HG03108 (cell line): ENCODE measurements around the gene SNX25.

Experiments used
- ATAC-seq: cut with Tn5 transposase; IDR thresholded peaks from one replicate; pipeline ENCODE4 v1.9.1; 2021; ENCODE audit warnings: moderate library complexity; ENCODE audit not compliant: unreplicated experiment

The SNX25 gene

DNA sequence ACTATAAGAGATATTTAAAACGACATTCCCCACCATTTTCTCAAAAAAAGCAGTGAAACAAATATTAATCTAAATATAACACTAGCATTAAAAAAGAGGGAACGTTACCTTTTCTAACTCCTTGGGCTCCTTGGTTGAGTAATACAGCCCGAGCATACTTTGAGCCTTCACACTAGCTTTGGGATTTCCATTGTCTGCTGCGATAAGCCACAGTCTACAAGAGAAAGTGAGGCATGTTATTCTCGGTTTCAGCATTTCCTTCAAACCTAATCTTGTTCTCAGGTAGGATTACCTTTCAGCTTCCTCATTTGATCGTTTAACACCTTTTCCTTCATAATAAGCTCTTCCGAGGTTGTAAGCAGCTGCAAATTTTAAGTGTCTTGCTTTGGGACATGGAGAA, 164.6 kb downstream of the SNX25 start:
- ATAC-seq = no peak

DNA sequence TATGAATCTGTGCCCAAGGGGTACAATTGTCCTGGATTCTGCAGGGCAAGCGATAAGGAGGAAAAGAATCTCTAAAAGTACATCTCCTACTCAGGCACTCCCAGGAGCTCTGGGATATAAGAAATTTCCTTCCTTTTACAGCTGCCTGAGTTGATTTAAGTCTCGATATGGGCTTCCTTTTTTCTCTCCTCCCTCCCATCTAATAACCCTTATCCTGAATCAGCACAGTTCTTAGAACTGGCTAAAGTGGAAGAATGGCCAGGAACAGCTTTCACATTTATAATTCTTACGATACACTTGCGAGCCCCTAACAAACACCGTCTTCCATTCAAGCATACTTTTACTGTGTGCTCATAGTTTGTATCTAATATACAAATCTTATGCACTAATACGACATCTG, 165.2 kb downstream of the SNX25 start:
- ATAC-seq = no peak

DNA sequence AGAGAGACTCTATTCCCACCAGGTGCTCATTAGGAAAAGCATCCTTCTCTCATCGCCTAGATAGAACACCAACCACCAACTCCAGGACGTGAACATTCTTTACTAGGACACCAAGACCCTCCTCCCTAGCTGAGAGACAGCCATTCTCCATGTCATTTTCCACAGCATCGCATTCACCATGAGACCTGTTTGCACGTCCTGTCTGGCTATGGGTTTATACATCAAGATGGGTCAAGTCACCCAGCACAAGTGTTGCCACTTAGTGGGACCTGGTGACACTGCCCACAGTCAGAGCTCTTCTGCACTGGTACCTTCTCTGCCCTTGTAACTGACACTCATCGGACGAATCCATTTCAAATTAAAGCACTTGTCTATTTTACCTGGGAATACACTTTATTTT, 168.9 kb downstream of the SNX25 start:
- no peak for ATAC-seq

DNA sequence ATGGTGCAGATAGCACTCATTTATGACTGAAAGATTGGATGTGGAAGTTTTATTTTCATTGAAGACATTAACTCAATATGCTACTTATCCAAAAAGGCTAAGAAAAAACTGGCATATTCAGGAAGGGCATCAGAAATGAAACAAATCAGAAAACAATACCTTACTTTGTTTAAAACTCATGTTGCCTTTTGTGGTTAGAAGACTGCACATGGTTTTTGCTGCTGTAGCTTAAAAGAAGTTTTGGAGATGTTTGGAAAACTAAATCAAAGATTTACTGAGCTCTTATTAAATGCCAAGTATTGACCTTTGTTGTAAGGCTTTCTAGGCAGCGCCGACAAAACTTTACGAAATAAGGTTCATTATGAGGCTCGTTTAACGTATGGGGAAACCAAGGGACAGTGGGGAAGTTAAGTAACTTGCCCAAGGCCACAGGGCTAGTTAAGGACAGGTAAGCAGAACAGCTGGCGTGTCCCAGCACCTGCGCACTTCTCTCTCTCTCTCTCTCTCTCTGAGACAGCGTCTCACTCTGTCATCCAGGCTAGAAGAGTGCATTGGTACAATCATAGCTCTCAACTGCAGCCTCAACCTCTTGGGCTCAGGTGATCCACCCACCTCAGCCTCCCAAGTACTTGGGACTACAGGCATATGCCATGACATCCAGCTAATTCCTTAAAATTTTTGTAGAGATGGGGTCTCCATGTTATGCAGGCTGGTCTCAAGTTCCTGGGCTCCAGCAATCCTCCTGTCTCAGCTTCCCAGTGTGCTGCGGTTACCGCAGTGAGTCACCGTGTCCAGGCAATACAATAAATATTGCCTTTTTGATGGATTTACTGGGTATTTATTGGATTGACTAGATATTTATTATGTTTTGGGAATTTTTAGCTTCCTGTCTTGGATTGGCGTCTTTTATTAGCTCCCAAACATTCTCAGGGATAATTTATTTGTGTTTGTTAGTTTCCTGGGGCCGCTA, 170.2 kb downstream of the SNX25 start:
- ATAC-seq = no peak

DNA sequence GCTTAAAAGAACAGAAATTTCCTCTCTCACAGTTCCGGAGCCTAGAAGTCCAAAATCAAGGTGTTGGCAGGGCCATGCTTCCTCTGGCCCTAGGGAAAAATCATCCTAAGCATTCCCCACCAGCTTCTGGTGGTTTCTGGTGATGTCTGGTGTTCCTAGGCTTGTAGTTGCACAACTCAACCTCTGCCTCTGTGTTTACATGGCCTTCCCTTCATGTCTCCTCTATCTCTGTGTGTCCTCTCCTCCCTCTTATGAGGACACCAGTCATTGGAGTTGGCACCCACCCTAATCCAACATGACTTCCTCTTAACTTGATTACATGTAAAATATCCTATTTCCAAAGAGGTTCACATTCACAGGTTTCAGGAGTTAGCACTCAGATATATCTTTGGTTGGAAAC, 170.9 kb downstream of the SNX25 start:
- no peak for ATAC-seq

DNA sequence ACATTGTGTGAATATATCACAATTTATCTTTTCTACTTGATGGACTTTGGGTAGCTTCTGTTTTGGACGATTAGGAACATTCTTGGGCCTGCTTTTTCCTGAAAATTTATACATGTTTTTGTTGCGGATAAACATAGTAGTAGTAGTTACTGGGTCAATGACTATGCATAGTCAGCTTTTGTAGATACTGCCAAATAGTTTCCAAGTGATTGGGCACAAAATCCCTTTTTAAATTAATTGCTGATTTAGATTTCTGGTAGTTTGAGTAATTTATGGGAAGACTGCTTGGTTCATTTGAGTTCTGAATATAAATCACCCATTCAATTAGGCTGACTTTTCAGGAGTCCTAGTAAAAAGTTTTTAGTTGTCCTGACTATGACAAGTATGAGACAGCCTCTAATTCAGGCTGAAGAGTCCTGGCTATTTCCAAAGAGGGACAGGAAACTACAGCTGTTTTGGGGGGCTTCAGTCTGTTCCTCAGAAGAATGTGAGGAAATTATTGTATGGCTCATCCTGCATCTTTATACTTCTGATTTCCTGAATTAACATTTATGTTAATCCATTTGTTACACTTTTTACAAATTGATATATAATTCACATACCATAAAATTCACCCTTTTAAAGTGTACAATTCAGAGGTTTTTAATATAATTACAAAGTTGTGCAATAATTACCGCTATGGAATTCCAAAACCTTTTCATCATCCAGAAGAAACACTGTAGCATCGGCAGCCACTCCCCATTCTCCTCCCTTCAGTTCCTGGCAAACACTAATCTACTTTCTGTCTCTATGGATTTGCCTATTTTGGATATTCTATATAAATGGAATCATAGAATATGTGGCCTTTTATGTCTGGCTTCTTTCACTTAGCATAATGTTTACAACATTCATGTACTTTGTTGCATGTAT, 172.1 kb downstream of the SNX25 start:
- ATAC-seq = no peak

DNA sequence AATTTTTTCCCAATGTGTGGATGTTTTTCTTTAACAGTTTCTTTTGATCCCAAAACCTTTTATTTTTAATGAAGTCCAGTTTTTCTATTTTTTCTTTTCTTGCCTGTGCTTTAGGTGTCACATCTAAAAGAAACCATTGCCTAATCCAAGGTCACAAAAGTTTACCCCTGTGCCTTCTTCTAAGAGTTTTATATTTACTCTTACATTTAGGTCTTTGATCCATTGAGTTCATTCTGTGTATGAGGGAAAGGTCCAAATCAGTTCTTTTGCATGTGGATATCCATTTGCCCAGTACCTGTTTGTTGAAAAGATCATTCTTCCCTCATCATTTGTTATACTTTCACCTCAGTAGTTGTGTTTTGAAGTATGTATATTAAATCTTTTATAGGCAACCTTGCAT, 173.4 kb downstream of the SNX25 start:
- ATAC-seq = no peak

DNA sequence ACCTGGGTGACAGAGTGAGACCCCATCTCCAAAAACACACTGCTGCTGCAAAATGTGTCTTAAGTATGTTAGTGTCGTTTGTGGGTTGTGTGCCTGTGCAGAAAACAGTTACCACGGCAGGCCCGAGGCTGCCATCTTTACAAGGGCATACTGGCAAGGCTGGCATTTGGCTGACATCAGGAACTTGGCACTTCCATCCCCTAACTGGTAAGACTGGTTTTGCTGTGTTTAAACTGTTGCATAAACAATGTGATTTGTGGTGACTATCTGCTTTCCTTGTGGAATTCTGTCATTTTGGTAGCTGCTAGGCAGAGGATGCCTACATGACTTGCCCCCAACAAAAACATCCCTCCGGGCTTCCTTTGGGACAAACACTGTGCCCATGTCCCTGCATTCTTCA, 174.1 kb downstream of the SNX25 start:
- no peak for ATAC-seq

DNA sequence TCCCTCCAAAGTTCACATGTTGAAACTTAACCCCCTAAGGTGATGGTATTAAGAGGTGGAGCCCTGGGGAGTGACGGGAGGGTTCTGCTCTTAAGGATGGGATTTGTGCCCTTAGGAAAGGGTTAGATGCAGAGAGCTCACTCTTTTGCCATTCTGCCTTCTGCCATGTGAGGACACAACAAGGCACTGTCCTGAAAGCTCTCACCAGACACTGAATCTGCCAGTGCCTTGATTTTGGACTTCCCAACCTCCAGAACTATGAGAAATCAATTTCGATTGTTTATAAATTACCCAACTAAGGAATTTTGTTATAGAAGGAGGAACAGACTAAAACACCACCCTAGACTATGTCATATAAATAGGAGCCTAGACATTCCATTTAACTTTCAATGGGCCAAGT, 174.7 kb downstream of the SNX25 start:
- ATAC-seq = no peak

DNA sequence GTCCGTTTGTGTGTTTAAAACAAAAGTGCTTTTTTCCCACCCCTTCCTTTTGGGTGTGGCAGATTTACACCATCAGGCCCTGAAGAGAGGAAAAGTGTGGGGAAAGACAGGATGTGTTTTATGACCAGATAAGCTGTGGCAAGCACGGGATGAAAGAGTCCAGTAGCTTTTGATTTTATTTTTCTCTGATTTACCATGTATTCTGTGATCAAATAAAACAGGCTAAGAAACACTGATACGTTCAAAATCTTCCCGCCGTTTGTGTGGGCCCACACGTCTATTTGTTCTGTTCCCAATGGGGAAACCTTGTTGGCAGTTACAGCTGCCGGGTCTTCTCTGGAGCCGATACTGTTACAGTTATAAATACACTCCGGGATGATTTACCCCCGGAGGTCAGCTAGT, 175.5 kb downstream of the SNX25 start:
- ATAC-seq = no peak

DNA sequence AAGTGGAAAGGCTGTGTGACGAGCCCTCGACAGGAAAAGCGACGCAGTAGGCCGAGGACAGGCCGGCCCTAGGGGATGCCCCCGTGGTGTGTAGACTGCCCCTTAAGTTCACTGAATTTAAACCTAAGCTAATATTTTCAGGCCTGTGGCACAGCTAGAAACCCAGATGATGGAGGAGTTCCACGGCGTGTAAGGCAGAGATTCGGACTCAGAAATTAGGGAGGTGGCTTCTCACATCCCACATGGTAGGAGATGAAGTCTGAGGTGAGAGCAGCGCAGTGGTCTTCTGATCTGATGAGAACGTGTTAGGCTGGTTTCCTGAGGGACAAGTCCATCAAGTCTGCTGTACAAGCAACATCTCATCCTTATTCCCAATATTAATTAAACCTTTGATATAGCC, 178.6 kb downstream of the SNX25 start:
- ATAC-seq = no peak

DNA sequence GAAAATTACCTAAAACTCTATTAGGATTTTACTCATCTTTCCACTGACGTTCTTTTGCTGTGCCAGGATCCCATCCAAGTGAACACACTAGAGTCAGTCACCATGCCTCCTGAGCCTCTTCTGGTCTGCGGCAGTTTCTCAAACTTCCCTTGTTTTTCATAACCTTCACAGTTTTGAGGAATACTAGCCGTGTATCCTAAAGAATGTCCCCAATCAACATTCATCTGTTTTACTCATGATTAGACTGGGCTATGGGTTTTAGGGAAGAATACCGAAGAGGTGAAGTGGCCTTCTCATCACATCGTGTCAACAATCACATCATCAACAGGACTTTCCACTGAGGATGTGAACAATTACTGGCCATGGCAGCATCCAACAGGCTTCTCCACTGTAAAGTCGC, 181.5 kb downstream of the SNX25 start:
- no peak for ATAC-seq

DNA sequence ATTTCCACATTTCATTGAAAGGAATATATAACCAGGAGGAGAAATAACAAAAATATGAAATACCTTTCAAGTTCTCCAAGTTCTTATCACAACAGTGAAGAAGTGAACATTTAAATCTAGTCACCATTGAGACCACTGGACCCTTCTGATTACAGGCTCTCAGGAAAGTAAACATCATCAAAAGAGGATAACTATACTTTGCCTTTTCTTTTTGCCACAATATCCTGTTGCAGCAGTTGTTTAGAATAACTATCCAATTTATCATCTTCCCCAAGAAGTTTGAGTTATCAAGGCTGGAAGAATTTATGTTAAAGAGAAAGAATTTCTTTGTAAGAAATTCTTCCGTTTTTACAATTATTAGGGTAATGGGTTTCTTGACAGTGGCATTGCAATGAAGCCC, 182.8 kb downstream of the SNX25 start:
- ATAC-seq = no peak

DNA sequence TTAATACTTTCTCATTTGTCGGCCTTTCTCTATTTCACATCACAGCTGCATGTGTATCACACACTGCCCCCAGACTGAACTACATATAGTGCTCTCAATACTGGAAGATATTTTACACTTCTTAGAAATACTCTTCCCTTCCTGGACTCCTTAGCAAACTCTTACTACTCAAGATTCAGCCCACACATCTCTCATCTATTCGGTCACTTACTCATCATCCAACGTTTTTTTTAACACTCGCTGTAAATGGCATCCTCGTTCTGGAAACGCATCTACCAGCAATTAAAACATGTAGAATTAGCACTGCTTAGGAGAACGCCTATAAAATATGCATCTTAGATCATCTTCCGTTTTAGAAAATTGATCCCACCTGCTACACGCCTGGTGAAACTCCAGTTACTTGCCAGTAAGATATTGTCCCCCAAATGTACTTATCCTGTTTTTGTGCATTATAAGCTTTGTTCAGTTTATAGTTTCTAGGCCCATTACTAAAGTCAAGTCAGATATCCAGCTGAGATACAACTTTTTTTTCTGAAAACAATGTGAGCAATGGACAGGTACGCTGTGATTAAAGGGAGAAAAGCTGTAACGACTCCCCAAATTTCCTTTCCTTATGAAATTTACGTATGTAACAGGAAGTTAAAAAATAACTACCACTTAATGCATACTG, 185.3 kb downstream of the SNX25 start:
- no peak for ATAC-seq

DNA sequence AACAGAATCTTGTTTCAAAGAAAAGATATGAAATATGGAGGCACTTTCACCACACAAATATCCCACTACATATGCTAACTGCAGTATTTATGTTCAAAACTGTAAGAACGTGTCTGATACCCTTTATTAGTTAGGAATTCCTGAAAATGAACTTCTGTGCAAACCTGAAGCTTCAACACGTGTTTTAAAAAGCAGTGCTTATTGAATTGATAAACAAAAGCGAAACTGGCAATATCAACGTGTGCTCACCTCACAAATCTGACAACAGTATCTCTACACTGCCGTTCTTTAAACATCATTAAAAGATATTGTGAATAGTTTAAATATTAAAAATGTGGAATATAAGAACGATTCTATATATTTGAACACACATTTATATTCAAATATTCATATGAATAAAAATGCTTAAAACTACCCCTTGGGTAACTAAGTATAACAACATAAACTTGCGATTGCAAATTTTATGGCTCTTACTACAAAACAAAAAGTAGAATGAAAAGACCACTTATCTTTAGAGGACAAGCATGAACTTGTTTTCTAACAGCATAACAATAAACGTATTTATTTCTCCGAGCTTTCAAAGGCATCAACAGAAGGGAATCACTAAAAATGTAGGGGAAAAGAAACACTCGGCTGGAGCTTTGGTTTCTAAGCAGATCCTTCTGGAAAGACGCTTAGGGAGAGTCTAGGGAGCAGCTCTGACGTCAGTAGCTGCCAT, 186.0 kb downstream of the SNX25 start, which contains the start of gene LRP2BP:
LRP2BP (minus strand) TSS at position 687 of the 718 bp plus-strand sequence. CDS start 17,738 bp downstream, outside the sequence.
- ATAC-seq = no peak

DNA sequence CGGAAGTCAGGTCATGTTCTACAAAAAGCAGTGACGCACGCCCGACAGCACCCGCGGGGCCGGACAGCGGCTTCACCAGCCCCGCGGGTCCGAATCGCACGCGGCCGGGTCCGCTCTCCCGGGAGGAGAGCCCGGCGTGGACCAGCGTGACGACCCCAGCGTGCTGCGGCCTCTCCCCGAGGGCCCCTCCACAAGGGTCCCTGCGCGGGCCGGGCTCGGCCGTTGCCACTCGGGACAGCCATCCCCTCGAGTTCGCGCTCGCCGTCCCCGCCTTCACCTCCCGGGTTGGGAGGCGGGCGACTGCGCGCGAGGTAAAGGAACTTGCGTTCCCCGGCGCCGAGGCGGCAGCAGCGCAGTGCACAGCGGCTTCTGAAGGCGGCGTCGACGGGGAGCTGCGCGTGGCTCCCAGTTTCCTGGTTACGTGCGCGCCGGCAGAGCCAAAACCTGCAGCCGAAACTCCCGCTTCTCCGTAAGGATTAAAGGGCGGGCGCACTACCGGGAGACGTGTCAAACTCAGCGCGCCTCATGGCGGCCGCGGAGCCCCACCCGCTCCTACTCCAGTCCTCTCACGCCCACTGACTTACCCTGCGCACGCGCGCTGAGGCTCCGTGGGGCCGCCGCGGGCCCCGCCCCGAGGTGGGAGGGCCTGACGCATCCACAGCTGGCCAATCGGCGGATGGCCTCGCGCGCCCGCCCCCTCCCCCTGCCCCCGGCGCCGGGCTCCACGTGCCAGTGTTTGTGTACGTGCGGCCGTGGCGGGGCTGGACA, 186.7 kb downstream of the SNX25 start:
- ATAC-seq = peak; percentile 68

DNA sequence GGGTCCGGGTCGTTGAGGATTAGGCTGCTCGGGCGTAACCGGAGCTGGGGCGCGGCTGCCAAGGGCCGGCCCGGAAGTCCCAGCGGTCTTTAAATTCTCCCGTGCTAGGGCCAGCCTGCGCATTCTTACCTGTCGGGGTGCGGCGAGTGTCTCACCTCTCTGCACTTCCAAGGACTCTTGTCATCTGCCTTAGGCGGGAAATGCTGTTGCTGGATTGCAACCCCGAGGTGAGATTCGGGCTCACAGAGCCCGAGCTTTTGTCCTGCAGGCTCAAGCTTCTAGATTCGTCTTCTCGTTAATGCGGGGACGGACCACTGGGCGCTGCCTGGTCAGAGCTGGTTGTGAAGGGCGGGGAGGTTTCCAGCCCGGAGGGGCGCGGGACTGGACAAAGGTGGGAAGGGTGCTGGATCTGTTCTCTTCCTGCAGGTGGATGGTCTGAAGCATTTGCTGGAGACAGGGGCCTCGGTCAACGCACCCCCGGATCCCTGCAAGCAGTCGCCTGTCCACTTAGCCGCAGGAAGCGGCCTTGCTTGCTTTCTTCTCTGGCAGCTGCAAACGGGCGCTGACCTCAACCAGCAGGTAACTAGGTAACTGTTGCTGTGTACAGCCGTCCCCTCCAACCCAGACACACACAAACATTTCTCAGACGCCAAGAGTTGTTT, 187.5 kb downstream of the SNX25 start, which contains the start of gene ANKRD37:
ANKRD37 (plus strand) TSS at position 118 of the 662 bp plus-strand sequence; CDS start at position 201, 83 bp downstream.
- ATAC-seq = no peak

DNA sequence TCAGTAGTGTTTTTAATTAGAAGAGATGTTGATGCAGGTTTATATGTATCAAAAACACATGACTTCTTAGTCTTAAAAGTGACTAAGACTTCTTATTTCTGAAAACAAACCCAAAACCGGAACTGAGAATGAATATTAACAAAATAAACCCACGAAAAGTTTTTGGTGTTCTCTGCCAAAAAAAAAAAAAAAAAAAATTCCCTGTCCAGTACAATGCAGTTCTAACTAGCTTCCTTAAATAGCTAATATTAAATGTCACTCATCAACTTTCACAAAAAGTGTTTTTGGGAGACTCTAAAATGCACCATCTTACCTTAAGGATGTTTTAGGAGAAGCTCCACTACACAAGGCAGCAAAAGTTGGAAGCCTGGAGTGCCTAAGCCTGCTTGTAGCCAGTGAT, 189.2 kb downstream of the SNX25 start:
- no peak for ATAC-seq

DNA sequence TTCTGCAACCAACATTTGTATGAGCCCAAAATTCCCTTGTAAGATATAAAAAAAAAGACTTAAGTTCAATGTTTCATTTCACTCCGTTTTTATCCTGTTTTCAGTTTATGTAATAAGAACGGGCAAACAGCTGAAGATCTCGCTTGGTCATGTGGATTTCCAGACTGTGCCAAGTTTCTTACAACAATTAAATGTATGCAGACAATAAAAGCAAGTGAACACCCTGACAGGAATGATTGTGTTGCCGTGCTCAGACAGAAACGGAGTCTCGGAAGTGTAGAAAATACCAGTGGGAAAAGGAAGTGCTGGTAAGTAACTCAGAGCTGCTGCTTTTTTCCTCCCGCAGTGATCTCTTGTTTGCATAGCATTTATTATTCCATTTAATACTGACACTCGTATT, 190.1 kb downstream of the SNX25 start:
- no peak for ATAC-seq
